Measurements from ENCODE around the gene GGA2.
"Not testable (repeated sequence)": the region's sequence is repeated elsewhere in the genome, so short reads cannot be mapped to it uniquely, and the experiment has no call there.

Gene GGA2

DNA sequence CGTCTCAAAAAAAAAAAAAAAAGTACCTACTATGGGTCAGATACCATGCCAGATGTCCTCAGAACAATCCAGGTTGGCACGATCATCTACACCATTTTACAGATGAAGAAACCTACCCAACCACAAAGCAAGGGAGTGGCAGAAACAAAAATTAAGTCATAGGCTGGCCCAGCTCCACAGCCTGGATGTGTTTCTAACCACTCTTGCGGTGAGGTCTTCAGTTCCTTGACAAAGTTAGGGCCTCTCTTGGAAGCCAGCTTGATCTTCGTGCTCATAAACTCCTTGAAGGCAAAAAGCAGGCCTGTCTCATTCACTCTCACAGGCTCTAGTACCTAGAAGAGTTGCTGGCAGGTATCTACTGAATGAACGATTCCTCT is 6.2 kb downstream of the GGA2 start:
- peak; percentile 22 for DNase-seq

DNA sequence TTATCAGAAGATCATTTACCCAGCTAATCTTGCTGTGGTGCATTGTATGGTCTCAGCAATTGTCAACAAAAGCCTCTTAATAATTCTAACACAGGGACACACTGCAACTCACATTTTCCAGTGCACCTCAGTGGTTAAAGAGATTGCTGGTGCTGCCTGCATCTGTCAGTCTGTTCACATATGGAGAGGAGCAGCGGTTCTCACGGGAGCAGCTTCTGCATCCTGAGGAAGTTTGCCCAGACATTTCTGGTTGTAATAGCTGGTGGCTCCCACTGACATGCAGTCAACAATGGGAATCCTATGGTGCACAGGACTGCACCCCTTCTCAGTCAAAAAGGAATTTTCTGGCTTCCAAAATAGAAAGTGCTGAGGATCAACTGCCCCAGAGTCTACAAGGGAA is 7.8 kb downstream of the GGA2 start:
- DNase-seq, result no peak

DNA sequence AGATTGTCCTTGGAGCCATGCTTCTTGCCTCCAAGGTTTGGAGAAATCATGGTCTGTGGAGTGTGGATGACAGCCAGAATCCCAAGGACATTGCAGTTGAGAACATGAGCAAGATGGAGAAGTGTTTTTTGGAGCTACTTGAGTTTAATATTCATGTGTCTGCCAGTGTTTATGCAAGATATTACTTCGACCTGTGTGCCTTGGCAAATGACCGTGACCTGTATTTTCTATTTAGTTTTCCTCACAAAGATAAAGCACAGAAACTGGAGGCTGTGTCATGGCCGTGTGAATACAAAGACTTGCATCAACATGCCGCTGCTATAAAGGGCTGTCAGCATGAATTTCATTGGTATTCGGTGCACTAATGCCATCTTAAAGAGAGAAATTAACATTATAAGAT is 9.0 kb downstream of the GGA2 start:
- DNase-seq, result no peak

DNA sequence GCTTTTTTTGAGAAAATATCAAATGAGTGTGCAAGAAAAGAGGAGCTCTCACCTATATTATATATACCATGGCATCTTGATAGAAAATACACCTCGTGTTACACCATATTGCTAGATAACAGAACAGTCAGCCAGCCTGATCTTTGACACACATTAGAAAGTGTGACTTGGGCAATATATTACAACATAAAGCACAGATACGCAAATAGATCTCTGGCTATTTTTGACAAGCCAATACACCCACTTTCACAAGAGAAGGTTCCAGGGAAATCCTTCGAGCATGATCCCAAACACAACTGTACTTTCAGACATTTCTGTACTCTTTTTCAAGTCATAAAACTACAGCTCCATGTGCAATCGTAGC is 9.4 kb downstream of the GGA2 start:
- no peak for DNase-seq

GRCh38 chr16:23500212-23500861 is 10.0 kb downstream of the GGA2 start:
- DNase-seq, result no peak

DNA sequence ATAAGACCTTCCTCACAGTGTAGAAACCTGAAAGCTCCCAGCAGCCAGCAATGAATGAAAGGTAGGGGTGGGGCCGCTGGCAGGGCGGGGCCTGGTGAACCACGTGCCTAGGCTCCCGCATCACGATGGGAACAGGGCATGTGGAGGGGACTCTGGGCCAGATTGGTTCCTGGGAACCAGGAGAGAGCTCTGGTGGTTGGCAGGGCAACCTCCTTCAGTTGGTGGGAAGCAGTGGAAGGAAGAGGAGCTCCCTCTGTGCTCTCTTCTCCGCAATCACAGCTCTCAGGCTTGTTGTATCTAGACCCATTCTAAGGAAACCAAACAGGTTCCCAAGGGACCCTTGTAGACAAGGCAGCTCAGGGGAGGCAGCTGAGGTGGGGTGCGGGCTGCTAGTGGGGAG is 10.5 kb downstream of the GGA2 start:
- DNase-seq, result no peak

GRCh38 chr16:23498863-23499262 is 11.4 kb downstream of the GGA2 start:
- DNase-seq, result no peak

DNA sequence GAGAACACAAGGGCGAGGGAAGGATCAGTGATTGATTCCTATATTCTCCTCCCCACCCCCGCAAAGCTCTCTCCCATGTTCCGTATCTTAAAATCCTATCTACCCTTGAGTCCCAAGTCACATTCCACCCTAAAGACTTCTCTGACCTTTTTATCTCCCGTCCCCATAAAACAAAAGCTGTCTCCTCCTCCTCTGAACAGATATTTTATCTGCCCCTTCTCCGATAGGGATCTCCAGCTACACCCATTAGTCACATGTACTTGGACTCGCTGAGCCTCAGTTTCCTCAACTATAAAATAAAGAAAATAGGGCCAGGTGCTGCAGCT is 12.8 kb downstream of the GGA2 start:
- DNase-seq, result no peak

- peak; percentile 73 for DNase-seq
Observed at GRCh38 chr16:23496821-23497542, 13.3 kb downstream of the GGA2 start.

GRCh38 chr16:23495671-23496070 is 14.6 kb downstream of the GGA2 start:
- no peak for DNase-seq

GRCh38 chr16:23494188-23494587 is 16.1 kb downstream of the GGA2 start:
- no peak for DNase-seq

- peak; percentile 83 for DNase-seq
Observed at GRCh38 chr16:23491490-23492391, 18.6 kb downstream of the GGA2 start.

DNA sequence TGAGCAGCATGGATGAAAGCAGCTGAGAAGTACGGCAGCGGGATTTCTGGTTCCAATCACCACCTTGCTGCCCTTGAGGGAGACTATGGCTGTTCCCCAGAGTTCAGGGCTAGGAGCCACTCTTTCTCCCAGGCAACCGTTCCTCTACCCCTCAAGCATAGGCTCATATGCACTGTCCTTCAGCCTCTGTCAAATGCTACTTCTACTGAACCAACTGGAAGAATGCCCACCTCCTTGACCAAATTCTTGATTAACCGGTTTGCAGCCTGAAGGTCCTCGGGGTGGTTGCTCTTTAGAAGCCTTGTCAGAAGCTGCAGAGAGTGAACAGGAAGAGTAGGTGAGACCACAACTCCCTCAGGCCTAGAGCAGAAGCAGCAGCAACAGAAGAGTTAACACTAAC is 23.8 kb downstream of the GGA2 start:
- no peak for DNase-seq

DNA sequence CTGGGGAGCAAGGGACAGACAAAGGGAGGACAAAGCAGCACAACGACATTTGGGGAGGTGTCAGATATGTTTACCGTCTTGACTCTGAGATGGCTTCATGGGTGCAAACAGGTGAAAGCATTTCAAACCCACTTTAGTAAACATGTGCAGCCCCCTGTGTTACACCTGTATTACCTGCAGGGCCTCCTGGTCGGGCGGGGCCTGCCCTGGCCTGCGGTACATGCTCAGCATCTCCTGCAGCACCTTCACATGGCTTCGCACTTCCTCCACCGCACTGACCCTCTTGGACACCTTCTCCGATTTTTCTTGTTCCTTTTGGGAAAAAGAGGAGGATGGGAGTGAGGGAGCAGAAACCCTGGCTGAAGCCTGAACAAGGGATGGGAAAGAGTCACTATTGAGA is 24.5 kb downstream of the GGA2 start:
- DNase-seq, result no peak

DNA sequence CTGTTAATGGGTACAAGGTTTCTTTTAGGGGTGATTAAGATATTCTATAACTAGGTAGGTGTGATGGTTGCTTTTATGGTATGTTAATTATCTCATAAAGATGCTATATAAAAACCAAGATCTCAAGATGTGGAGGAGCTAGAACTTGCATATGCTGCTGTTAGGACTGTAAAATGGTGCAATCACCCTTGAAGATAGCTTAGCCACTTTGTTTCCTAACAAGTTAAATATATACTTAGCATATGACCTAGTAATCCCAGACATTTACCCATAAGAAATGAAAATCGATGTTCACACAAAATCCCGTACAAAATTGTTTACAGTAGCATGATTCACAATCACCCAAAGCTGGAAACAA is 25.1 kb downstream of the GGA2 start:
- DNase-seq, result no peak

GRCh38 chr16:23484510-23485256 is 25.6 kb downstream of the GGA2 start:
- DNase-seq, result no peak

- DNase-seq, result not testable (repeated sequence)
Observed at GRCh38 chr16:23483492-23483891, 26.8 kb downstream of the GGA2 start.

- DNase-seq, result no peak
Observed at GRCh38 chr16:23482778-23483177, 27.5 kb downstream of the GGA2 start.

DNA sequence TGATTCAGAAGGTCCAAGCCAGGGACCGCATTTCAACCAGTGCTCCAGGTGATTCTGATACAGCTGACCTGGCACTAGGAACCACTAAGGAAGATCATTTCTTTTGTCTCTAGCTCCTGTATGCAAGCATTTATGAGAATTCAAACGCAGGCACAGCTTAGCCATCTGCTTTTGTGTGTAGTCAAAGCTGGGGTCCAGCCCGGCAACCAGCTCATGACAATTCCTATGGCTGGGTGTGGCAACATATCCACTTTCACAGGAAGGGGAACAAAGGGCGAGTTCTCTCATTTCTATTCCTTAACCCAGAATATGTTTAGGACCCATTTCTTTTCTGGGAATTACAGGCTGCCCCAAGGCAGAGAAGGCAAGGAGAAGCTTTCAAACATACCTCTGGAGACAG is 30.0 kb downstream of the GGA2 start:
- DNase-seq, result no peak

GRCh38 chr16:23479138-23479537 is 31.2 kb downstream of the GGA2 start:
- DNase-seq, result no peak

- no peak for DNase-seq
Observed at GRCh38 chr16:23478566-23478965, 31.7 kb downstream of the GGA2 start.

GRCh38 chr16:23476289-23476688 is 34.0 kb downstream of the GGA2 start:
- no peak for DNase-seq

DNA sequence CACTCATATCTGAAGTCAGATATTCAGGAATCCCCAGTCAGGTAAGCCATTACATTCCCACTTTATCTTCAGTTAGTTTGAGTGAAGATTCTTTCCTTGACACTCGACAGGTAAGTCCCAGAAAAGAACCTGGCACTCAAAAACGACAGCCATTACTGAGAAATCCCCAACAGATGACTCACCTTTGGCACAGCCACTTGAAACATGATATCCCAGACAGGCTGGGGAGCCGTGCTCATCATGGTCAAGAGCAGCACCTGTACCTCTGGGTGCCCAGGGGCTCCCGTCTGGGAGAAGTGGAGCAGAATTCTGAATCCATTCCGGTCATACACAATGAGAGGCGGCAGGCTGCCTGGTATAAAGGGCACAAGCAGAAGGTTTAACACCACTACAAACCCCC is 40.5 kb downstream of the GGA2 start:
- peak; percentile 60 for DNase-seq
